SK-N-SH (cell line): Measurements from ENCODE around the gene STYK1. TPM values are rescaled to one million over a fixed set of nuclear protein-coding genes. Genes with fewer than 3 reads are reported as not detected.

Experiments
- CTCF ChIA-PET: fragments of 300-600, 350-600 bp; formaldehyde crosslinking; extraction: SDS; loops from one replicate; lab custom pipeline; 2021; lab: Yijun Ruan, JAX
- POLR2A ChIA-PET: fragments of 350-600 bp; sonication (Branson Sonifier 250); formaldehyde crosslinking; extraction: SDS; loops from one replicate; lab custom pipeline; 2020; ENCODE audit warnings: antibody characterized with exemption, inconsistent platforms; lab: Yijun Ruan, JAX
- DNase-seq: peaks from one replicate; pipeline ENCODE4 v3.0.0; 2012
- H2AFZ ChIP-seq: fragments of 200-600 bp; sonication (generic); 2 replicates; pipeline ENCODE4 v1.8.1; 2016; ENCODE audit warnings: antibody characterized with exemption, mild to moderate bottlenecking, low read depth
- H3F3A ChIP-seq: fragments of 200-600 bp; sonication (generic); replicated peaks from 2 replicates; pipeline ENCODE3; 2016; ENCODE audit warnings: antibody characterized with exemption, mild to moderate bottlenecking; ENCODE audit not compliant: insufficient read depth
- H3K27ac ChIP-seq, 2 experiments: fragments of 200-500 bp in 1 of 2; fragments of 200-600 bp in 1 of 2; sonication (Bioruptor generic) in 1 of 2; sonication (generic), shearing (Covaris generic) in 1 of 2; 2 replicates each; pipeline versions ENCODE4 v1.5.1 to v1.6.1; 2014 to 2016; ENCODE audit warnings: low read depth in 2 of 2, inconsistent platforms in 1 of 2, low read length in 1 of 2, mild to moderate bottlenecking in 1 of 2, mixed read lengths in 1 of 2
- H3K27me3 ChIP-seq: fragments of 200-600 bp; sonication (generic), shearing (Covaris generic); 2 replicates; pipeline ENCODE4 v1.6.1; 2016; ENCODE audit warnings: mixed run types; ENCODE audit not compliant: insufficient read depth
- H3K36me3 ChIP-seq, 2 experiments: fragments of 200-500 bp in 1 of 2; fragments of 200-600 bp in 1 of 2; sonication (Bioruptor generic) in 1 of 2; sonication (generic) in 1 of 2; replicated peaks in 1 of 2; 2 replicates each; pipeline versions ENCODE3 to v1.5.1; 2014 to 2016; ENCODE audit warnings: low read length in 1 of 2, mild to moderate bottlenecking in 1 of 2; ENCODE audit not compliant: insufficient read depth in 2 of 2, control insufficient read depth in 1 of 2
- H3K4me1 ChIP-seq, 2 experiments: fragments of 200-500 bp in 1 of 2; fragments of 200-600 bp in 1 of 2; sonication (Bioruptor generic) in 1 of 2; sonication (generic), shearing (Covaris generic) in 1 of 2; 2 replicates each; pipeline versions ENCODE4 v1.5.1 to v1.6.1; 2014 to 2016; ENCODE audit warnings: low read depth in 1 of 2, low read length in 1 of 2, mixed run types in 1 of 2; ENCODE audit not compliant: insufficient read depth in 2 of 2, control insufficient read depth in 1 of 2
- H3K4me2 ChIP-seq: fragments of 200-600 bp; sonication (generic), shearing (Covaris generic); 2 replicates; pipeline ENCODE4 v1.6.1; 2017; ENCODE audit warnings: mixed run types
- H3K4me3 ChIP-seq, 2 experiments: fragments of 200-500 bp in 1 of 2; fragments of 200-600 bp in 1 of 2; sonication (Bioruptor generic) in 1 of 2; sonication (generic), shearing (Covaris generic) in 1 of 2; 2 replicates each; pipeline versions ENCODE4 v1.5.1 to v1.8.1; 2014 to 2016; ENCODE audit warnings: low read depth in 2 of 2, inconsistent platforms in 1 of 2, low read length in 1 of 2, mild to moderate bottlenecking in 1 of 2, mixed read lengths in 1 of 2, moderate library complexity in 1 of 2
- H3K79me2 ChIP-seq: fragments of 200-600 bp; sonication (generic); 2 replicates; pipeline ENCODE4 v1.8.1; 2017; ENCODE audit warnings: mild to moderate bottlenecking; ENCODE audit not compliant: insufficient read depth
- H3K9ac ChIP-seq: fragments of 200-600 bp; sonication (generic); 2 replicates; pipeline ENCODE4 v1.6.1; 2017; ENCODE audit warnings: mixed run types
- H3K9me2 ChIP-seq: fragments of 200-600 bp; sonication (generic); 2 replicates; pipeline ENCODE4 v1.6.1; 2017; ENCODE audit warnings: mixed run types
- H3K9me3 ChIP-seq: fragments of 200-600 bp; sonication (generic); 2 replicates; pipeline ENCODE4 v1.6.1; 2017; ENCODE audit warnings: mixed run types, mild to moderate bottlenecking, moderate library complexity
- H4K20me1 ChIP-seq: fragments of 200-600 bp; sonication (generic); 2 replicates; pipeline ENCODE4 v1.6.1; 2017; ENCODE audit warnings: mild to moderate bottlenecking, mixed run types; ENCODE audit not compliant: insufficient read depth
- CHD2 ChIP-seq: fragments of 150-350 bp; IDR thresholded peaks from 2 replicates; pipeline ENCODE4 v1.6.1; 2018; ENCODE audit warnings: low read length; ENCODE audit not compliant: partially characterized antibody
- CTCF ChIP-seq: fragments of 200-600 bp; sonication (generic); IDR thresholded peaks from 2 replicates; pipeline ENCODE4 v1.6.1; 2017; ENCODE audit warnings: antibody characterized with exemption, mild to moderate bottlenecking, moderate library complexity
- EZH2phosphoT487 ChIP-seq: fragments of 200-600 bp; sonication (generic); IDR thresholded peaks from 2 replicates; pipeline ENCODE4 v1.6.1; 2017; ENCODE audit warnings: low read depth, mixed run types, mild to moderate bottlenecking, antibody characterized with exemption, moderate library complexity, borderline replicate concordance
- FOSL2 ChIP-seq: IDR thresholded peaks from 2 replicates; pipeline ENCODE4 v1.4.0; 2012; ENCODE audit warnings: low read depth, mild to moderate bottlenecking, moderate library complexity, borderline replicate concordance
- FOXJ3 ChIP-seq: sonication (generic); formaldehyde crosslinking; IDR thresholded peaks from 2 replicates; pipeline ENCODE4 v1.5.1; 2020; ENCODE audit warnings: mild to moderate bottlenecking, missing genetic modification reagents
- FOXM1 ChIP-seq: IDR thresholded peaks from 2 replicates; pipeline ENCODE4 v1.4.0; 2012; ENCODE audit warnings: low read depth, mild to moderate bottlenecking
- MAX ChIP-seq: IDR thresholded peaks from 2 replicates; pipeline ENCODE4 v1.4.0; 2012; ENCODE audit warnings: low read depth
- MEF2A ChIP-seq: IDR thresholded peaks from 2 replicates; pipeline ENCODE4 v1.4.0; 2012; ENCODE audit warnings: low read depth, borderline replicate concordance
- MXI1 ChIP-seq: IDR thresholded peaks from 2 replicates; pipeline ENCODE4 v1.6.1; 2012; ENCODE audit warnings: mild to moderate bottlenecking, low read depth, low read length, improper control_type of control experiment
- NFIC ChIP-seq: IDR thresholded peaks from 2 replicates; pipeline ENCODE4 v1.4.0; 2012; ENCODE audit warnings: borderline replicate concordance
- NRF1 ChIP-seq: IDR thresholded peaks from 2 replicates; pipeline ENCODE4 v1.6.1; 2012; ENCODE audit warnings: low read depth, mild to moderate bottlenecking, low read length
- POLR2AphosphoS5 ChIP-seq: IDR thresholded peaks from 2 replicates; pipeline ENCODE4 v1.6.1; 2012; ENCODE audit warnings: low read depth, low read length
- RFX5 ChIP-seq: IDR thresholded peaks from 2 replicates; pipeline ENCODE4 v1.6.1; 2012; ENCODE audit warnings: mild to moderate bottlenecking, improper control_type of control experiment, low read length
- RXRA ChIP-seq: IDR thresholded peaks from 2 replicates; pipeline ENCODE4 v1.4.0; 2012; ENCODE audit warnings: low read depth, mild to moderate bottlenecking, borderline replicate concordance
- SMC3 ChIP-seq: IDR thresholded peaks from 2 replicates; pipeline ENCODE4 v1.6.1; 2012; ENCODE audit warnings: low read depth, low read length, improper control_type of control experiment
- TCF12 ChIP-seq: IDR thresholded peaks from 2 replicates; pipeline ENCODE4 v1.4.0; 2012
- USF1 ChIP-seq: IDR thresholded peaks from 2 replicates; pipeline ENCODE4 v1.4.0; 2012; ENCODE audit warnings: low read depth, borderline replicate concordance
- WGBS: methylation state at CpG from one replicate; pipeline ENCODE4 v1.1.6; 2017; ENCODE audit warnings: low lambda C conversion rate; 5-methylcytosine and 5-hydroxymethylcytosine counted together
- polyA plus RNA-seq, 3 experiments: library from polyadenylated mRNA; depleted of rRNA; stranded (reverse); fragments of >200 nt; gene quantifications; 2 replicates each; pipeline ENCODE4 v1.2.3, GENCODE V29; 2012
- TF ChIP-seq, protein P1 (sequence below): IDR thresholded peaks from 2 replicates; pipeline ENCODE4 v1.4.0; 2012; ENCODE audit warnings: low read depth, borderline replicate concordance
- TF ChIP-seq, protein P2 (sequence below): IDR thresholded peaks from 2 replicates; pipeline ENCODE4 v1.6.1; 2012; ENCODE audit warnings: mild to moderate bottlenecking, low read depth, low read length, moderate library complexity

Gene STYK1
- polyA plus RNA-seq, 1 of the 3 experiments (the other 2 are of a cell fraction) = not detected

GRCh38 chr12:10636124-10636523, 37.7 kb downstream of the STYK1 start:
- Histone ChIP-seq H3K4me1 (no peaks in the 10 kb centered on the region), H3K27ac (no peak overlapping the region), H2AFZ (no peak overlapping the region), H3K4me3 (no peak overlapping the region), H3K36me3 (no peaks in the 10 kb centered on the region), H3F3A (no peaks in the 10 kb centered on the region), H3K9me2 (no peaks in the 10 kb centered on the region), H3K4me2 (no peak overlapping the region), H4K20me1 (no peaks in the 10 kb centered on the region), H3K9me3 (no peaks in the 10 kb centered on the region), H3K9ac (no peak overlapping the region), H3K79me2 (no peaks in the 10 kb centered on the region), H3K27me3 (no peaks in the 10 kb centered on the region; the same call in 1 of the 2 replicates)
- ChIA-PET CTCF (no interaction called here), POLR2A (no interaction called here)
- WGBS = 17% methylated on average over 3 of the region's 3 CpGs
- no peak for TF ChIP-seq MAX
- TF ChIP-seq MEF2A = no peak
- no peak for TF ChIP-seq CTCF
- TF ChIP-seq EZH2phosphoT487 = no peak
- no peak for TF ChIP-seq USF1
- TF ChIP-seq, protein P1, sequence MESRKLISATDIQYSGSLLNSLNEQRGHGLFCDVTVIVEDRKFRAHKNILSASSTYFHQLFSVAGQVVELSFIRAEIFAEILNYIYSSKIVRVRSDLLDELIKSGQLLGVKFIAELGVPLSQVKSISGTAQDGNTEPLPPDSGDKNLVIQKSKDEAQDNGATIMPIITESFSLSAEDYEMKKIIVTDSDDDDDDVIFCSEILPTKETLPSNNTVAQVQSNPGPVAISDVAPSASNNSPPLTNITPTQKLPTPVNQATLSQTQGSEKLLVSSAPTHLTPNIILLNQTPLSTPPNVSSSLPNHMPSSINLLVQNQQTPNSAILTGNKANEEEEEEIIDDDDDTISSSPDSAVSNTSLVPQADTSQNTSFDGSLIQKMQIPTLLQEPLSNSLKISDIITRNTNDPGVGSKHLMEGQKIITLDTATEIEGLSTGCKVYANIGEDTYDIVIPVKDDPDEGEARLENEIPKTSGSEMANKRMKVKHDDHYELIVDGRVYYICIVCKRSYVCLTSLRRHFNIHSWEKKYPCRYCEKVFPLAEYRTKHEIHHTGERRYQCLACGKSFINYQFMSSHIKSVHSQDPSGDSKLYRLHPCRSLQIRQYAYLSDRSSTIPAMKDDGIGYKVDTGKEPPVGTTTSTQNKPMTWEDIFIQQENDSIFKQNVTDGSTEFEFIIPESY = no peak
- TF ChIP-seq RFX5 = no peak
- TF ChIP-seq POLR2AphosphoS5 = no peak
- no peak for DNase-seq

GRCh38 chr12:10635306-10635705, 38.5 kb downstream of the STYK1 start:
- no peak for DNase-seq
- Histone ChIP-seq H3K36me3 (no peaks in the 10 kb centered on the region), H3K9me2 (no peaks in the 10 kb centered on the region), H3K9ac (no peak overlapping the region), H3K9me3 (no peaks in the 10 kb centered on the region), H3K4me3 (no peak overlapping the region), H4K20me1 (no peaks in the 10 kb centered on the region), H3K79me2 (no peaks in the 10 kb centered on the region), H3F3A (no peaks in the 10 kb centered on the region), H3K27ac (no peak overlapping the region), H3K4me2 (no peak overlapping the region), H2AFZ (no peak overlapping the region), H3K27me3 (no peaks in the 10 kb centered on the region; the same call in 1 of the 2 replicates), H3K4me1 (no peaks in the 10 kb centered on the region)
- CTCF ChIA-PET = no interaction called here
- WGBS = 6% methylated on average over 2 of the region's 2 CpGs
- POLR2A ChIA-PET = no interaction called here
- no peak for TF ChIP-seq MXI1
- no peak for TF ChIP-seq FOXJ3 (CRISPR knock-in tag)
- TF ChIP-seq, protein P2, sequence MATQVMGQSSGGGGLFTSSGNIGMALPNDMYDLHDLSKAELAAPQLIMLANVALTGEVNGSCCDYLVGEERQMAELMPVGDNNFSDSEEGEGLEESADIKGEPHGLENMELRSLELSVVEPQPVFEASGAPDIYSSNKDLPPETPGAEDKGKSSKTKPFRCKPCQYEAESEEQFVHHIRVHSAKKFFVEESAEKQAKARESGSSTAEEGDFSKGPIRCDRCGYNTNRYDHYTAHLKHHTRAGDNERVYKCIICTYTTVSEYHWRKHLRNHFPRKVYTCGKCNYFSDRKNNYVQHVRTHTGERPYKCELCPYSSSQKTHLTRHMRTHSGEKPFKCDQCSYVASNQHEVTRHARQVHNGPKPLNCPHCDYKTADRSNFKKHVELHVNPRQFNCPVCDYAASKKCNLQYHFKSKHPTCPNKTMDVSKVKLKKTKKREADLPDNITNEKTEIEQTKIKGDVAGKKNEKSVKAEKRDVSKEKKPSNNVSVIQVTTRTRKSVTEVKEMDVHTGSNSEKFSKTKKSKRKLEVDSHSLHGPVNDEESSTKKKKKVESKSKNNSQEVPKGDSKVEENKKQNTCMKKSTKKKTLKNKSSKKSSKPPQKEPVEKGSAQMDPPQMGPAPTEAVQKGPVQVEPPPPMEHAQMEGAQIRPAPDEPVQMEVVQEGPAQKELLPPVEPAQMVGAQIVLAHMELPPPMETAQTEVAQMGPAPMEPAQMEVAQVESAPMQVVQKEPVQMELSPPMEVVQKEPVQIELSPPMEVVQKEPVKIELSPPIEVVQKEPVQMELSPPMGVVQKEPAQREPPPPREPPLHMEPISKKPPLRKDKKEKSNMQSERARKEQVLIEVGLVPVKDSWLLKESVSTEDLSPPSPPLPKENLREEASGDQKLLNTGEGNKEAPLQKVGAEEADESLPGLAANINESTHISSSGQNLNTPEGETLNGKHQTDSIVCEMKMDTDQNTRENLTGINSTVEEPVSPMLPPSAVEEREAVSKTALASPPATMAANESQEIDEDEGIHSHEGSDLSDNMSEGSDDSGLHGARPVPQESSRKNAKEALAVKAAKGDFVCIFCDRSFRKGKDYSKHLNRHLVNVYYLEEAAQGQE = no peak
- no peak for TF ChIP-seq USF1
- no peak for TF ChIP-seq CHD2
- no peak for TF ChIP-seq RXRA
- no peak for TF ChIP-seq FOSL2
- TF ChIP-seq NFIC = no peak
- TF ChIP-seq MEF2A = no peak
- TF ChIP-seq FOXM1 = no peak
- no peak for TF ChIP-seq TCF12
- no peak for TF ChIP-seq POLR2AphosphoS5
- TF ChIP-seq SMC3 = no peak
- no peak for TF ChIP-seq NRF1
